ENCODE results near the gene MAMLD1. TPM values are rescaled to one million over a fixed set of nuclear protein-coding genes. Genes with fewer than 3 reads are reported as not detected.
A peak's percentile ranks its signal among the peaks of the same experiment; 100 is the strongest.

Gene MAMLD1
- total RNA-seq, 5 donors from 2014 or later (not counting 1 experiment from before 2014, with no cell fraction given), result 0.92 to 2.1 (median 1.6) TPM

DNA sequence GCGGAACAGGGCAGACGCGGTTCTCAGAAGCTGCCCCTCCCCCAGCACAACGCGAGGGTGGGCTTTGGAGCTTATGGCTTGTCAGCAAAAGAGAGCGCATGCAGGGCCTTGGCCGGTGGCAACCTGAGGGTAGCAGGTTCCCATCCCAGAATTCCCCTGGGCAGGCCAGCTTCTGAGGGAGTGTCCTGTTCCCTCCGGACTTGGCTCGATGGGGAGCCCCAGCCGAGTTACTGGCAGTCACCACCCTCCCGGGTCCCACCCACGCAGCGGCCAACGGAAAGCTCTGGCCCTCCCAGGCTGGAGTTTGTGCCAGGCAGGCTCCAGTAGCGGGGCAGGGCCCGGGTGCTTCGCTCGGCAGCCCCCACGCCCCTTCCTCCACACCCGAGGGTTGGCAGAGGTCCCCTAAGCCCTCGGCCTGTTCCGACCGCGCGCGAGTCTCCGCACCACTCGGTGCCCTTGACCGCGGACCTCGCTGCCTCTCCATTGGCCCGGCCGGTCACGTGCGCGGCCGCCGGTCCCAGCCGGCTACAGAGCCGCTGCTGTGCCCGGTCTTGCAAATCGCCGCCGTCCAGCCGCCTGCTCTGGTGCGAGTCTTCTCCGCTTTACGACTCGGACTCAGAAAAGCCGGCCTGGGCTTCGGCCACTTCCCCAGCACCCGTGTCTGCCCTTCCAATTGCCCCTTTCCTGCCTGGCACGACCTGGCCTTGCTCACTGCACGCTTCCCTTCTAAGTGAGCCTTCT, 184.4 kb downstream of the MAMLD1 start:
- Mint-ChIP-seq H3K4me1 (peaks cover 19 to 29% (median 25%) of the 10 kb centered on the region in 3 donors), H3K27ac (peak overlapping the region in 1 of 2 donors; percentile 66), H3K9me3 (no peaks in the 10 kb centered on the region), H3K36me3 (no peaks in the 10 kb centered on the region), H3K27me3 (peaks cover 0 to 9% of the 10 kb centered on the region in 2 donors), H3K4me3 (peak overlapping the region; percentile 63 to 76 (median 69))
- H3K27ac ChIP-seq (ENCODE audit: low read length), result peak overlapping the region; percentile 44
- peak in 1 of 4 experiments; percentile 14 for ATAC-seq (replicated peaks in 1 of 4)
- CTCF ChIA-PET, result no interaction called here
- no peaks in the 10 kb centered on the region for H3K36me3 ChIP-seq (ENCODE audit: control insufficient read depth in 2 of 2, extremely low read depth in 1 of 2, insufficient read depth in 1 of 2, low read length in 1 of 2)
- peak overlapping the region; percentile 2 to 41 for H3K4me3 ChIP-seq (ENCODE audit: control insufficient read depth in 1 of 2, extremely low read depth in 1 of 2, low read length in 1 of 2)
- no peaks in the 10 kb centered on the region for H3K9me3 ChIP-seq
- 20% methylated on average over 41 of the region's 54 CpGs for WGBS (ENCODE audit: insufficient coverage)
- DNase-seq, result peak in 1 of 35 experiments; percentile 17
- peaks cover 2 to 38% of the 10 kb centered on the region in 2 experiments for H3K4me1 ChIP-seq (ENCODE audit: control insufficient read depth in 1 of 2, extremely low read depth in 1 of 2, insufficient read depth in 2 of 2, low read length in 2 of 2)
- POLR2A ChIA-PET, result no interaction called here
- H3K27me3 ChIP-seq (replicated peaks in 1 of 2; ENCODE audit: control insufficient read depth in 2 of 2, extremely low read depth in 1 of 2, insufficient read depth in 2 of 2, low read length in 1 of 2), result no peaks in the 10 kb centered on the region

- no peaks in the 10 kb centered on the region for H3K9me3 Mint-ChIP-seq
These were observed 185.1 kb downstream of the MAMLD1 start for GRCh38 chrX:150548251-150548650.

GRCh38 chrX:150548684-150549083, 185.6 kb downstream of the MAMLD1 start:
- H3K4me1 Mint-ChIP-seq, result peaks cover 19 to 29% (median 25%) of the 10 kb centered on the region in 3 donors

More at GRCh38 chrX:150548251-150548650, 185.1 kb downstream of the MAMLD1 start:
- Mint-ChIP-seq H3K27ac (peak overlapping the region in 1 of 2 donors; percentile 66), H3K4me1 (peaks cover 19 to 29% (median 25%) of the 10 kb centered on the region in 3 donors), H3K36me3 (no peaks in the 10 kb centered on the region), H3K4me3 (peak overlapping the region; percentile 63 to 69 (median 67)), H3K27me3 (peaks cover 0 to 9% of the 10 kb centered on the region in 2 donors)
- DNase-seq (no peak), ATAC-seq (replicated peaks in 1 of 4) (no peak)
- Histone ChIP-seq H3K36me3 (ENCODE audit: control insufficient read depth in 2 of 2, extremely low read depth in 1 of 2, insufficient read depth in 1 of 2, low read length in 1 of 2) (no peaks in the 10 kb centered on the region), H3K9me3 (no peaks in the 10 kb centered on the region), H3K4me1 (ENCODE audit: control insufficient read depth in 1 of 2, extremely low read depth in 1 of 2, insufficient read depth in 2 of 2, low read length in 2 of 2) (peaks cover 2 to 38% of the 10 kb centered on the region in 2 experiments), H3K27ac (ENCODE audit: low read length) (no peak overlapping the region), H3K27me3 (replicated peaks in 1 of 2; ENCODE audit: control insufficient read depth in 2 of 2, extremely low read depth in 1 of 2, insufficient read depth in 2 of 2, low read length in 1 of 2) (no peaks in the 10 kb centered on the region), H3K4me3 (ENCODE audit: control insufficient read depth in 1 of 2, extremely low read depth in 1 of 2, low read length in 1 of 2) (peak overlapping the region in 1 of 2 donors; percentile 41)
- WGBS (ENCODE audit: insufficient coverage), result 100% methylated on average over 1 of the region's 4 CpGs
- ChIA-PET POLR2A (no interaction called here), CTCF (no interaction called here)

DNA sequence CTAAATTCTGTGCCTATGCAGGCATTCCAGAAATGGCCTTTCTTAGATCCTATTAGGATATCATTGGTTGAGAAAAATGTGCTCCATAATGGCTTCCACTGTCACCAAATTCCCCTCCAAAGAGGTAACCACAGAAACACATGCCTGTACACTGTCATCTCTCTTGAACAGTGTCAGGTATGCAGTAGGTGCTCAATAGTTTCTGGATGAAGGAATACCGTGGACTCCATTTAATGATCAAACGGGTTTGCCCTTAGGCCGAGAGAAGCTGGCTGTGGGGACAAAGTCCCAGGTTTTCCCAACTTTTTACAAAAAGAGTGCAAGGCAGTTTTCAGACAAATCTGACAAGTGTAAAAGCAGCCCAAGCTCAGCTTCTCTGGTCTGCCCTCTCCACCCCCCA, 188.8 kb downstream of the MAMLD1 start:
- DNase-seq, result no peak
- Mint-ChIP-seq H3K27ac (no peak overlapping the region), H3K4me3 (no peak overlapping the region), H3K27me3 (peaks cover 0 to 15% of the 10 kb centered on the region in 2 donors), H3K9me3 (no peaks in the 10 kb centered on the region), H3K4me1 (peaks cover 8 to 13% (median 12%) of the 10 kb centered on the region in 3 donors), H3K36me3 (no peaks in the 10 kb centered on the region)
- H3K27ac ChIP-seq (ENCODE audit: low read length), result no peak overlapping the region
- no peaks in the 10 kb centered on the region for H3K27me3 ChIP-seq (replicated peaks in 1 of 2; ENCODE audit: control insufficient read depth in 2 of 2, extremely low read depth in 1 of 2, insufficient read depth in 2 of 2, low read length in 1 of 2)
- no peaks in the 10 kb centered on the region for H3K36me3 ChIP-seq (ENCODE audit: control insufficient read depth in 2 of 2, extremely low read depth in 1 of 2, insufficient read depth in 1 of 2, low read length in 1 of 2)
- ChIA-PET POLR2A (interaction anchor here in 1 of 2 donors (0.6 kb wide), 1 partner anchor 214 kb away, joined by 3 read pairs; no protein-coding TSS in a partner anchor), CTCF (no interaction called here)
- no peaks in the 10 kb centered on the region for H3K9me3 ChIP-seq
- no CpG with 5 or more reads among the region's 3 CpGs for WGBS (ENCODE audit: insufficient coverage)
- H3K4me1 ChIP-seq (ENCODE audit: control insufficient read depth in 1 of 2, extremely low read depth in 1 of 2, insufficient read depth in 2 of 2, low read length in 2 of 2), result peaks cover 0 to 24% of the 10 kb centered on the region in 2 experiments
- ATAC-seq (replicated peaks in 1 of 4), result no peak
- H3K4me3 ChIP-seq (ENCODE audit: control insufficient read depth in 1 of 2, extremely low read depth in 1 of 2, low read length in 1 of 2), result no peak overlapping the region

More at GRCh38 chrX:150548684-150549083, 185.6 kb downstream of the MAMLD1 start:
- H3K36me3 Mint-ChIP-seq, result no peaks in the 10 kb centered on the region
- H3K27ac Mint-ChIP-seq, result no peak overlapping the region
- Histone ChIP-seq H3K4me3 (ENCODE audit: control insufficient read depth in 1 of 2, extremely low read depth in 1 of 2, low read length in 1 of 2) (no peak overlapping the region), H3K9me3 (no peaks in the 10 kb centered on the region), H3K27me3 (replicated peaks in 1 of 2; ENCODE audit: control insufficient read depth in 2 of 2, extremely low read depth in 1 of 2, insufficient read depth in 2 of 2, low read length in 1 of 2) (no peaks in the 10 kb centered on the region), H3K36me3 (ENCODE audit: control insufficient read depth in 2 of 2, extremely low read depth in 1 of 2, insufficient read depth in 1 of 2, low read length in 1 of 2) (no peaks in the 10 kb centered on the region), H3K4me1 (ENCODE audit: control insufficient read depth in 1 of 2, extremely low read depth in 1 of 2, insufficient read depth in 2 of 2, low read length in 2 of 2) (peaks cover 2 to 38% of the 10 kb centered on the region in 2 experiments), H3K27ac (ENCODE audit: low read length) (no peak overlapping the region)
- DNase-seq (no peak), ATAC-seq (replicated peaks in 1 of 4) (no peak)
- CTCF ChIA-PET, result no interaction called here
- no peaks in the 10 kb centered on the region for H3K9me3 Mint-ChIP-seq
- WGBS (ENCODE audit: insufficient coverage), result no CpG with 5 or more reads among the region's 2 CpGs
- peaks cover 0 to 12% of the 10 kb centered on the region in 2 donors for H3K27me3 Mint-ChIP-seq
- POLR2A ChIA-PET, result no interaction called here
- peak overlapping the region in 2 of 3 donors; percentile 63 to 69 for H3K4me3 Mint-ChIP-seq

GRCh38 chrX:150558424-150558823, 195.3 kb downstream of the MAMLD1 start:
- ChIA-PET CTCF (no interaction called here), POLR2A (no interaction called here)
- WGBS (ENCODE audit: insufficient coverage), result no CpG with 5 or more reads among the region's 7 CpGs
- Mint-ChIP-seq H3K27me3 (peaks cover 0 to 13% of the 10 kb centered on the region in 2 donors), H3K27ac (no peak overlapping the region), H3K4me3 (no peak overlapping the region), H3K9me3 (no peaks in the 10 kb centered on the region), H3K4me1 (no peaks in the 10 kb centered on the region), H3K36me3 (no peaks in the 10 kb centered on the region)
- DNase-seq, result no peak
- Histone ChIP-seq H3K27ac (ENCODE audit: low read length) (no peak overlapping the region), H3K27me3 (replicated peaks in 1 of 2; ENCODE audit: control insufficient read depth in 2 of 2, extremely low read depth in 1 of 2, insufficient read depth in 2 of 2, low read length in 1 of 2) (no peaks in the 10 kb centered on the region), H3K9me3 (no peaks in the 10 kb centered on the region), H3K4me1 (ENCODE audit: control insufficient read depth in 1 of 2, extremely low read depth in 1 of 2, insufficient read depth in 2 of 2, low read length in 2 of 2) (no peaks in the 10 kb centered on the region), H3K36me3 (ENCODE audit: control insufficient read depth in 2 of 2, extremely low read depth in 1 of 2, insufficient read depth in 1 of 2, low read length in 1 of 2) (no peaks in the 10 kb centered on the region), H3K4me3 (ENCODE audit: control insufficient read depth in 1 of 2, extremely low read depth in 1 of 2, low read length in 1 of 2) (no peak overlapping the region)
- ATAC-seq (replicated peaks in 1 of 4), result no peak

All from T-cell (primary cell).